Stomach (tissue), 4 donors: ENCODE data around the gene SQSTM1.

ENCODE experiments used
- CTCF ChIP-seq, 7 experiments: fragments of 450-650 bp in 4 of 7; fragments of 200-600 bp in 3 of 7; sonication (generic) in 3 of 7; IDR thresholded peaks; one replicate each; pipeline ENCODE4 v1.5.1; 2016 to 2019; ENCODE audit warnings: antibody characterized with exemption in 7 of 7, control low read depth in 2 of 7, mild to moderate bottlenecking in 1 of 7
- EP300 ChIP-seq: sonication (generic); formaldehyde crosslinking; IDR thresholded peaks from one replicate; pipeline ENCODE4 v1.6.1; 2017; ENCODE audit warnings: antibody characterized with exemption

GRCh38 chr5:179880066-179880650, 59.5 kb downstream of the SQSTM1 start:
- TF ChIP-seq CTCF (IDR thresholded peaks at IDR 0.05) (no peak), EP300 (no peak)
